DOHH2 (cell line): ENCODE results near the gene ITGAV.

Experiments used
- H3F3A ChIP-seq: fragments of 200-600 bp; sonication (generic), shearing (Covaris generic); 2 replicates; pipeline ENCODE4 v1.6.0; 2016; ENCODE audit warnings: antibody characterized with exemption, mild to moderate bottlenecking; ENCODE audit not compliant: control insufficient read depth, insufficient read depth
- H3K27ac ChIP-seq: fragments of 200-600 bp; sonication (generic); 2 replicates; pipeline ENCODE4 v1.5.1; 2014; ENCODE audit warnings: low read depth, mild to moderate bottlenecking, low read length, moderate library complexity
- H3K27me3 ChIP-seq: fragments of 200-600 bp; sonication (generic); 2 replicates; pipeline ENCODE4 v1.6.1; 2014; ENCODE audit warnings: mild to moderate bottlenecking, low read length, mixed read lengths; ENCODE audit not compliant: control insufficient read depth
- H3K36me3 ChIP-seq: fragments of 200-600 bp; sonication (generic); 2 replicates; pipeline ENCODE4 v1.6.1; 2014; ENCODE audit warnings: mild to moderate bottlenecking, low read length, moderate library complexity, mixed read lengths; ENCODE audit not compliant: control insufficient read depth
- H3K4me1 ChIP-seq: fragments of 200-600 bp; sonication (generic); 2 replicates; pipeline ENCODE4 v1.6.1; 2014; ENCODE audit warnings: mild to moderate bottlenecking, low read length, mixed read lengths; ENCODE audit not compliant: control insufficient read depth
- H3K4me2 ChIP-seq: fragments of 200-600 bp; sonication (generic); 2 replicates; pipeline ENCODE4 v1.6.0; 2014; ENCODE audit warnings: mild to moderate bottlenecking, low read length, moderate library complexity
- H3K4me3 ChIP-seq: fragments of 200-600 bp; sonication (generic); 2 replicates; pipeline ENCODE4 v1.5.1; 2014; ENCODE audit warnings: mild to moderate bottlenecking, low read length, mixed read lengths
- H3K79me2 ChIP-seq: fragments of 200-600 bp; sonication (generic); 2 replicates; pipeline ENCODE4 v1.6.1; 2014; ENCODE audit warnings: mild to moderate bottlenecking, low read length, mixed read lengths; ENCODE audit not compliant: control insufficient read depth
- H3K9me2 ChIP-seq: fragments of 200-600 bp; sonication (generic); replicated peaks from 2 replicates; pipeline ENCODE4 v1.6.1; 2014; ENCODE audit warnings: mild to moderate bottlenecking, low read length, mixed read lengths; ENCODE audit not compliant: control insufficient read depth
- H3K9me3 ChIP-seq: fragments of 200-600 bp; sonication (generic); 2 replicates; pipeline ENCODE4 v1.6.1; 2014; ENCODE audit warnings: antibody characterized with exemption, low read length, mixed read lengths; ENCODE audit not compliant: control insufficient read depth, insufficient read depth
- H4K20me1 ChIP-seq: fragments of 200-600 bp; sonication (generic); 2 replicates; pipeline ENCODE4 v1.6.0; 2014; ENCODE audit warnings: low read depth, mild to moderate bottlenecking, antibody characterized with exemption, low read length, moderate library complexity; ENCODE audit not compliant: control insufficient read depth, insufficient read depth
- CTCF ChIP-seq: fragments of 200-600 bp; sonication (generic); IDR thresholded peaks from one replicate; pipeline ENCODE4 v1.5.1; 2014; ENCODE audit warnings: antibody characterized with exemption, mild to moderate bottlenecking, low read depth, low read length; ENCODE audit not compliant: poor library complexity, severe bottlenecking
- EZH2phosphoT487 ChIP-seq: fragments of 200-600 bp; sonication (generic); IDR thresholded peaks from 2 replicates; pipeline ENCODE4 v1.6.1; 2017; ENCODE audit warnings: borderline replicate concordance, mild to moderate bottlenecking, antibody characterized with exemption, low read length, moderate library complexity, mixed read lengths

Gene ITGAV

DNA sequence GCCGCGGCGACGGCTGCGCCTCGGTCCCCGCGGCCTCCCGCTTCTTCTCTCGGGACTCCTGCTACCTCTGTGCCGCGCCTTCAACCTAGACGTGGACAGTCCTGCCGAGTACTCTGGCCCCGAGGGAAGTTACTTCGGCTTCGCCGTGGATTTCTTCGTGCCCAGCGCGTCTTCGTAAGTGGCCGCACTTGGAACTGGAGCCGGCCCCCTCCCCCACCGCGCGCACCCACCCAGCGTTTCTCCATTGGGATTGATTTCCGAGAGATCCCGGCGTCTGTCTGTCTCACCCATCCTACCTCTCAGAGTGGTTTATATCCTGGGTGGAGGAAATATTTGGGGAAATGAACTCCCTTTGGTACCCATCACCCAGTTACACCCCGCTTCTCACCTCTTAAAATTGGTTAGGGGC lies 498 bp downstream of the ITGAV start:
- peaks cover 25% of the 10 kb centered on the region for H3K4me1 ChIP-seq
- peak overlapping the region; percentile 87 for H3K4me2 ChIP-seq
- no peaks in the 10 kb centered on the region for H3K9me3 ChIP-seq
- no peaks in the 10 kb centered on the region for H3K27me3 ChIP-seq
- peaks cover 51% of the 10 kb centered on the region for H3K79me2 ChIP-seq
- peak overlapping the region; percentile 98 for H3K4me3 ChIP-seq
- peaks cover 6% of the 10 kb centered on the region; the same call in 1 of the 2 replicates for H3K36me3 ChIP-seq
- TF ChIP-seq EZH2phosphoT487: no peak
- no peak for TF ChIP-seq CTCF
- no peaks in the 10 kb centered on the region for H3F3A ChIP-seq
- no peaks in the 10 kb centered on the region for H3K9me2 ChIP-seq
- H4K20me1 ChIP-seq: no peaks in the 10 kb centered on the region
- H3K27ac ChIP-seq: peak overlapping the region; percentile 61

DNA sequence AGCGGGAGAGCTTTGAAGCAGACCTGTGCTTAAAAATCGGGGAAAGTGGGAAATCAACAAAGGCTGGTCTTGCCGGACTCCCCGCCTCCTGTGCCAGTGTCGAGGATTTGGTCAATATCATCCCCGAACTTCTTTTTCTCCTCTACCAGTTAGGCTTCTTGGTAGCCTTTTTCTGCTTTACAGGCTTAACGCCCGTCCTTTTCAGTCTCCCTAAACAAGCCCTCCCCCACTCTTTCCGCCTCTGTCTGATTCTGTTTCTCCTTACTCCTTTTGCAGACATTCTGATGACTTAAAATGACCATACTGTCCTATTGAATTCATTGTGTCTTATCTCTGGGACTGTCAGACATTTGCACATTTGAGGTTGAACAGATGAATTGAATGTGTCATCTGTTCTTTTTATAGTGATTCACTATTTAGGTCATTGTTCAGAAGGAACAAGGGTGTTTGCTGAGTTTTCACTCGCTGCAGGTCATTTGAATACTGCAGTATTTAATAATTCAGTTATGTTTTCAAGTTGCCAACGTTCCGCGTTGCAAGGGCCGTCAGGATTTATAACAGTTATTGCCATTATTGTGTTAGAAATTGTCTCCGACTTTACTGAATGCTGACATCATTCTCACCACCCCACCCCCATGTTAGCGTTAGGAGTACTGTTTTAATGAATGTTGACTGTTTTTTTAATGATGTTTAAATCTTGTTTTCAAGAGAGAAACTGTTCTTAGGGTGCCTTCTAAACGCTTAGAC lies 1.1 kb downstream of the ITGAV start:
- Histone ChIP-seq H4K20me1 (no peaks in the 10 kb centered on the region), H3K4me1 (peaks cover 25% of the 10 kb centered on the region), H3K9me2 (no peaks in the 10 kb centered on the region), H3K4me2 (peak overlapping the region; percentile 87), H3K36me3 (peaks cover 6% of the 10 kb centered on the region; the same call in 1 of the 2 replicates), H3K9me3 (no peaks in the 10 kb centered on the region), H3F3A (no peaks in the 10 kb centered on the region), H3K27me3 (no peaks in the 10 kb centered on the region), H3K4me3 (peak overlapping the region; percentile 98), H3K27ac (peak overlapping the region; percentile 61), H3K79me2 (peaks cover 57% of the 10 kb centered on the region)
- no peak for TF ChIP-seq CTCF
- TF ChIP-seq EZH2phosphoT487: no peak

- Histone ChIP-seq H3K36me3 (peaks cover 6% of the 10 kb centered on the region; the same call in 1 of the 2 replicates), H3K9me3 (no peaks in the 10 kb centered on the region), H3K27me3 (no peaks in the 10 kb centered on the region), H3K9me2 (no peaks in the 10 kb centered on the region), H3K4me2 (peak overlapping the region; percentile 87), H4K20me1 (no peaks in the 10 kb centered on the region), H3K4me3 (peak overlapping the region; percentile 98), H3K4me1 (peaks cover 25% of the 10 kb centered on the region), H3K79me2 (peaks cover 62% of the 10 kb centered on the region), H3F3A (no peaks in the 10 kb centered on the region), H3K27ac (peak overlapping the region; percentile 61; the same call in 1 of the 2 replicates)
- TF ChIP-seq CTCF (no peak), EZH2phosphoT487 (no peak)
These were observed 1.6 kb downstream of the ITGAV start for GRCh38 chr2:186591506-186591890.
